Smooth muscle cell (in vitro differentiated cells): ENCODE measurements around the gene SBNO2. TPM values are rescaled to one million over a fixed set of nuclear protein-coding genes. Genes with fewer than 3 reads are reported as not detected.

Experiments
- DNase-seq: peaks from one replicate; lab custom pipeline; 2025; ENCODE audit not compliant: unreplicated experiment; lab: John Stamatoyannopoulos, UW
- H2AFZ ChIP-seq: fragments of 200-600 bp; sonication (generic); 2 replicates; pipeline ENCODE4 v1.6.0; 2016; ENCODE audit warnings: antibody characterized with exemption, low read depth, mild to moderate bottlenecking
- H3F3A ChIP-seq: fragments of 200-600 bp; sonication (generic); 2 replicates; pipeline ENCODE4 v1.6.0; 2017; ENCODE audit warnings: antibody characterized with exemption, low read depth
- H3K27ac ChIP-seq: fragments of 200-600 bp; sonication (generic); 2 replicates; pipeline ENCODE4 v1.5.1; 2016; ENCODE audit warnings: low read depth, mild to moderate bottlenecking
- H3K27me3 ChIP-seq: fragments of 200-600 bp; sonication (generic); 2 replicates; pipeline ENCODE4 v1.6.1; 2016; ENCODE audit warnings: low read depth, mild to moderate bottlenecking
- H3K36me3 ChIP-seq: fragments of 200-600 bp; sonication (generic); 2 replicates; pipeline ENCODE4 v1.5.1; 2016; ENCODE audit warnings: low read depth
- H3K4me1 ChIP-seq: fragments of 200-600 bp; sonication (generic); 2 replicates; pipeline ENCODE4 v1.5.1; 2016; ENCODE audit warnings: low read depth
- H3K4me2 ChIP-seq: fragments of 200-600 bp; sonication (generic); 2 replicates; pipeline ENCODE4 v1.6.0; 2016; ENCODE audit warnings: mild to moderate bottlenecking
- H3K4me3 ChIP-seq: fragments of 200-600 bp; sonication (generic); 2 replicates; pipeline ENCODE4 v1.5.1; 2016; ENCODE audit warnings: mild to moderate bottlenecking
- H3K79me2 ChIP-seq: fragments of 200-600 bp; sonication (generic); 2 replicates; pipeline ENCODE4 v1.6.0; 2016; ENCODE audit warnings: low read depth, mild to moderate bottlenecking
- H3K9ac ChIP-seq: fragments of 200-600 bp; sonication (generic); 2 replicates; pipeline ENCODE4 v1.6.0; 2016; ENCODE audit warnings: low read depth
- H3K9me3 ChIP-seq: fragments of 200-600 bp; sonication (generic); replicated peaks from 2 replicates; pipeline ENCODE4 v1.5.1; 2016; ENCODE audit warnings: low read depth
- H4K20me1 ChIP-seq: fragments of 200-600 bp; sonication (generic); 2 replicates; pipeline ENCODE4 v1.6.0; 2016; ENCODE audit warnings: low read depth
- WGBS: methylation state at CpG from one replicate; pipeline ENCODE4 v1.1.7; 2016; ENCODE audit warnings: low lambda C conversion rate; 5-methylcytosine and 5-hydroxymethylcytosine counted together
- polyA plus RNA-seq: library from polyadenylated mRNA; unstranded; fragments of >200 nt; fragmentation: Nextera tagmentation; extraction: Ambion mirVana; gene quantifications from 2 replicates; pipeline ENCODE4 v1.2.1, GENCODE V29; 2016
- total RNA-seq: library from RNA; depleted of rRNA; stranded (reverse); fragments of >200 nt; gene quantifications from 2 replicates; pipeline ENCODE4 v1.2.3, GENCODE V29; 2014
- TF ChIP-seq, protein P1 (sequence below): fragments of 200-600 bp; sonication (generic); IDR thresholded peaks from 2 replicates; pipeline ENCODE4 v1.5.1; 2017; ENCODE audit warnings: borderline replicate concordance, mild to moderate bottlenecking, antibody characterized with exemption; ENCODE audit not compliant: insufficient read depth, poor library complexity, severe bottlenecking

Gene SBNO2
- total and polyA plus RNA-seq, 2 experiments from 2014 or later, result 16.4 to 17.6 TPM

DNA sequence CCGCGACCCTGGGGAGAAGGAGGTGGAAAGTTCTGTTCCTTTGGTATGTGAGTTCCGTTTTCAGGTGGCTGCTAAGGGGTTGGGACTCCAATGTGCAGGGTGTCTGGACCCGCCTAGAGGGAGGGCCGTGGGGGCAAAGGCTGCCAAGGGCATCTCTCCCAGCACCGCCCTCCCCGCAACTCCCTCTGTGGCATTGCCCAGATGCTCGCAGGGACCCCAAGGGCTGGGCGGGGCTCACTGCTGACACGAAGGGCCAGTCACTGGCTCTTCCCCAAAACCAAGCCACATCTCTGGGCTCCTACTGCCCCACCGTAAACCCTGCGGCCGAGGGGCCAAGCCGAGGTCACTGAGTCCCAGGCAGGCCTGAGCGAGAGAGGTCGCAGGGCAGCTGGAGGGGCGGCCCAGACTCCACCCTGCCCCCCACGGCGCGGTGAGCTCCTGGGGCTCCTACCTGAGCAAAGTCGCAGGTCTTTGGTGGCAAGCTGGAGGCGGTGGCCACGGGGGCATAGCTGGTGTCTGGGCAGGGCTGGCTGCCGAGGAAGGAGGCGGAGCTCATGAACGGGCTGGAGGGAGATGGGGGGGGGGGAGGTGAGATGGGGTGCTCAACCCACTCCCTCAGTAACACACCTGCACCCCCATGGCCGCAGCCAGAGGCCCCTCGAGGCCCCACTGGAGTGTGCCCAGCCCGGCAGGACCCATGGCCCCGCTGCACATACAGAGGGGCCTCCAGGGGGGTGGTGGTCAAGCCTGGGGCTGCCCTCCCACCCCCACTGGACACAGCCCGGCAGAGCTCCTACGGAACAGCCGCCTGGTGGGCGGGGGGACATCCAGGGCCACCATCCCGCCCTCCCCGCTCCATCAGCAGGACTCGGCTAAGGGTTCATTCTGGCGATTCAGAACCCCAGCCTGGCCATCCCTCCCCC, 26.9 kb downstream of the SBNO2 start:
- DNase-seq, result no peak
- WGBS, result 95% methylated on average over 24 of the region's 38 CpGs
- H4K20me1 ChIP-seq, result peaks cover 20% of the 10 kb centered on the region
- H3F3A ChIP-seq, result no peaks in the 10 kb centered on the region
- H3K27me3 ChIP-seq, result no peaks in the 10 kb centered on the region
- peaks cover 9% of the 10 kb centered on the region for H3K79me2 ChIP-seq
- no peak overlapping the region for H3K9ac ChIP-seq
- H3K4me2 ChIP-seq, result no peak overlapping the region
- H2AFZ ChIP-seq, result no peak overlapping the region
- H3K27ac ChIP-seq, result no peak overlapping the region
- TF ChIP-seq, protein P1, sequence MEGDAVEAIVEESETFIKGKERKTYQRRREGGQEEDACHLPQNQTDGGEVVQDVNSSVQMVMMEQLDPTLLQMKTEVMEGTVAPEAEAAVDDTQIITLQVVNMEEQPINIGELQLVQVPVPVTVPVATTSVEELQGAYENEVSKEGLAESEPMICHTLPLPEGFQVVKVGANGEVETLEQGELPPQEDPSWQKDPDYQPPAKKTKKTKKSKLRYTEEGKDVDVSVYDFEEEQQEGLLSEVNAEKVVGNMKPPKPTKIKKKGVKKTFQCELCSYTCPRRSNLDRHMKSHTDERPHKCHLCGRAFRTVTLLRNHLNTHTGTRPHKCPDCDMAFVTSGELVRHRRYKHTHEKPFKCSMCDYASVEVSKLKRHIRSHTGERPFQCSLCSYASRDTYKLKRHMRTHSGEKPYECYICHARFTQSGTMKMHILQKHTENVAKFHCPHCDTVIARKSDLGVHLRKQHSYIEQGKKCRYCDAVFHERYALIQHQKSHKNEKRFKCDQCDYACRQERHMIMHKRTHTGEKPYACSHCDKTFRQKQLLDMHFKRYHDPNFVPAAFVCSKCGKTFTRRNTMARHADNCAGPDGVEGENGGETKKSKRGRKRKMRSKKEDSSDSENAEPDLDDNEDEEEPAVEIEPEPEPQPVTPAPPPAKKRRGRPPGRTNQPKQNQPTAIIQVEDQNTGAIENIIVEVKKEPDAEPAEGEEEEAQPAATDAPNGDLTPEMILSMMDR, result no peak
- H3K9me3 ChIP-seq, result no peaks in the 10 kb centered on the region
- H3K4me1 ChIP-seq, result no peaks in the 10 kb centered on the region
- H3K4me3 ChIP-seq, result no peak overlapping the region
- no peaks in the 10 kb centered on the region for H3K36me3 ChIP-seq

GRCh38 chr19:1146412-1146699, 27.7 kb downstream of the SBNO2 start:
- Histone ChIP-seq H3K27ac (no peak overlapping the region), H3K4me1 (no peaks in the 10 kb centered on the region), H3K79me2 (peaks cover under 1% of the 10 kb centered on the region), H3F3A (no peaks in the 10 kb centered on the region), H3K9me3 (no peaks in the 10 kb centered on the region), H3K36me3 (no peaks in the 10 kb centered on the region), H3K9ac (no peak overlapping the region), H4K20me1 (peaks cover 16% of the 10 kb centered on the region), H3K4me3 (no peak overlapping the region), H2AFZ (no peak overlapping the region), H3K27me3 (no peaks in the 10 kb centered on the region), H3K4me2 (no peak overlapping the region)
- WGBS, result 97% methylated on average over 13 of the region's 13 CpGs
- TF ChIP-seq, protein P1, result no peak
- DNase-seq, result no peak

DNA sequence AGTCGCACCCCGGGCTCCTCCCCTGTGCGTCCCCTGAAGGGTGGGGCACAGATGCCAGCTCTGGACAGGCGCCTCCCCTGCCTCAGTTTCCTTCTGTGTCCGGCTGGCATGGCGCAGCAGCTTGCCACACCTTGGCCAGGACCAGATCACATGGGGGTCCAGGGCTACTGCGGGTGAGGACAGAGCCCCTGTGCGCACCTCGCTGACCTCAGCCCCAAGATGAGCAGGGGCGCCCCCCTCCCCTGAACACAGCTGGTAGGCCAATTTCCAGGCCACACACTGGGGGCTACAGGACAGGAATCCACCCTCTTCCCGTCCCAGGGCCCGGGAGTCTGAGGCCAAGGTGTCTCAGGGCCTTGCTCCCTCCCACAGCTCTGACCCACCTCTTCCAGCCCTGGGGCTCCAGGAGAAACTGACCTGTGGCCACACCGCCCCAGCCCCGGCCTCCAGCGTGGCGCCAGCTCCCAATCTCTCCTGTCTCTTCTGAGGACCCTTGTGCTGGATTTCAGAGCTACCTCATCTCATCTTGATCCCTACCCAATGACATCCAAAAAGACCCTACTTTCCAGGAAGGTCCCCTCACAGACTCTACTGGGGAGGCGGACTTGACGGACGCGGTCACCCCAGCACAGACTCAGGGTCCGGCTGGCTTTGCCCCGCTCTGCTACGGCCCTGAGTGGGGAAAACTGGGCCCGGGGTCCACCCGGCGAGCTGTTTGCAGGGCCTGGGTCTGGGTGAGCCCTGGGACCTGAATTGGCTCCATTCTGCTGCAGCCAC, 28.2 kb downstream of the SBNO2 start:
- WGBS, result 98% methylated on average over 26 of the region's 26 CpGs
- no peak overlapping the region for H3K9ac ChIP-seq
- H3K4me2 ChIP-seq, result no peak overlapping the region
- H4K20me1 ChIP-seq, result peaks cover 12% of the 10 kb centered on the region
- no peaks in the 10 kb centered on the region for H3K9me3 ChIP-seq
- no peaks in the 10 kb centered on the region for H3K27me3 ChIP-seq
- no peaks in the 10 kb centered on the region for H3K4me1 ChIP-seq
- no peaks in the 10 kb centered on the region for H3F3A ChIP-seq
- no peaks in the 10 kb centered on the region for H3K36me3 ChIP-seq
- TF ChIP-seq, protein P1, result no peak
- DNase-seq, result no peak
- H3K27ac ChIP-seq, result no peak overlapping the region
- H3K4me3 ChIP-seq, result no peak overlapping the region
- H3K79me2 ChIP-seq, result no peaks in the 10 kb centered on the region
- H2AFZ ChIP-seq, result no peak overlapping the region
